Measurements from ENCODE around the gene TIE1. TPM values are rescaled to one million over a fixed set of nuclear protein-coding genes. Genes with fewer than 3 reads are reported as not detected.

Gene TIE1
- total and polyA plus RNA-seq, 9 of the 15 experiments (the other 6 are each of a cell fraction or from before 2014, with no cell fraction given), result 0.07 to 0.49 (median 0.14) TPM; not detected in 4

DNA sequence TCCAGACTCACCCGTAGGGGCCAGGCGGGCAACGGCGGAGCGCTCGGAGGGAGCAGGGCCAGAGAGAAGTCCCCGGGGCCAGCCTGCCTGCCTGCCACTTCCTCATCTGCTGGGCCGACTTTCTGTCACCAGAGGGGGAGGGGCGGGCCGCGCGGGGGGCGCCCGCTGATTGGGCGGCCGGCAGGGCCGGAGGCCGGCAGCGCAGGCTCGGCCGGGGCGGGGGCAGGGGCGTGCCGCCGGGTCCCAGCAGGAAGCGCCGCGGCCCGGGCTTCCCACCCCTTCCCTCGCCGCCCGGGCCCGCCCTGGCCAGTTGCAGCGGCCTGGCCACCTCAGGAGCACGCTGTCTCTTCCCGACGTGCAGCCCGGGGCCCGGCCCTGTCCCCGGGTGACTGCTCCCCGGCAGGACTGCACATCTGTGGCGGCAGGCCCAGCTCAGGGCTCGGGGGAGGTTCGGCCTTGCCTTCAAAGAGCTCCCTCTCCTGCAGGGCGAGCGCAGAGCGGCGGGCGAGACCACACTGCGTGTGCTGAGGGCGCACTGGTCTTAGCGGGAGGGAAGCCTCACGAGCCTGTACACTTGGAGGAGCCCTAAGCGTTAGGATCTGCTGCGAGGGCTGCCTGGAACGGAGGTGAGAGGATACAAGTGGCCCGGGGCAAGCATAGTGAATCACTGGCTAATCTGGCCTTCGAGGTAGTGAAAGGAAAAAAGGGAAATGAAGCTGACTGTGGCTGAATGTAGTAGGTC is 67.3 kb downstream of the TIE1 start, which contains the start of gene ELOVL1 (continued):
- TF ChIP-seq, protein P1, sequence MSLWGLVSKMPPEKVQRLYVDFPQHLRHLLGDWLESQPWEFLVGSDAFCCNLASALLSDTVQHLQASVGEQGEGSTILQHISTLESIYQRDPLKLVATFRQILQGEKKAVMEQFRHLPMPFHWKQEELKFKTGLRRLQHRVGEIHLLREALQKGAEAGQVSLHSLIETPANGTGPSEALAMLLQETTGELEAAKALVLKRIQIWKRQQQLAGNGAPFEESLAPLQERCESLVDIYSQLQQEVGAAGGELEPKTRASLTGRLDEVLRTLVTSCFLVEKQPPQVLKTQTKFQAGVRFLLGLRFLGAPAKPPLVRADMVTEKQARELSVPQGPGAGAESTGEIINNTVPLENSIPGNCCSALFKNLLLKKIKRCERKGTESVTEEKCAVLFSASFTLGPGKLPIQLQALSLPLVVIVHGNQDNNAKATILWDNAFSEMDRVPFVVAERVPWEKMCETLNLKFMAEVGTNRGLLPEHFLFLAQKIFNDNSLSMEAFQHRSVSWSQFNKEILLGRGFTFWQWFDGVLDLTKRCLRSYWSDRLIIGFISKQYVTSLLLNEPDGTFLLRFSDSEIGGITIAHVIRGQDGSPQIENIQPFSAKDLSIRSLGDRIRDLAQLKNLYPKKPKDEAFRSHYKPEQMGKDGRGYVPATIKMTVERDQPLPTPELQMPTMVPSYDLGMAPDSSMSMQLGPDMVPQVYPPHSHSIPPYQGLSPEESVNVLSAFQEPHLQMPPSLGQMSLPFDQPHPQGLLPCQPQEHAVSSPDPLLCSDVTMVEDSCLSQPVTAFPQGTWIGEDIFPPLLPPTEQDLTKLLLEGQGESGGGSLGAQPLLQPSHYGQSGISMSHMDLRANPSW (CRISPR knock-in tag; IDR thresholded peaks at IDR 0.05), result peak; percentile 91; the same call in 1 of the 2 replicates
- peak; percentile 96 for TF ChIP-seq POLR2G (IDR thresholded peaks at IDR 0.05; ENCODE audit: low read depth, low read length)
- TF ChIP-seq XRCC3 (IDR thresholded peaks at IDR 0.05), result no peak
- TF ChIP-seq NR2C2 (CRISPR knock-in tag; IDR thresholded peaks at IDR 0.05), result 0 out of 2 replicates have a peak, but pooled peaks have one; percentile 48
- TF ChIP-seq NR2C2 (tag; IDR thresholded peaks at IDR 0.05), result peak; percentile 71
- no peak for TF ChIP-seq ZNF184 (CRISPR knock-in tag; IDR thresholded peaks at IDR 0.05)
- peak; percentile 90 for TF ChIP-seq SMAD4 (CRISPR knock-in tag; conservative IDR thresholded peaks at IDR 0.05)
- peak; percentile 77 to 90 for TF ChIP-seq TEAD1 (CRISPR knock-in tag; IDR thresholded peaks at IDR 0.05)
- TF ChIP-seq ZSCAN32 (CRISPR knock-in tag; IDR thresholded peaks at IDR 0.05), result no peak
- TF ChIP-seq, protein P2, sequence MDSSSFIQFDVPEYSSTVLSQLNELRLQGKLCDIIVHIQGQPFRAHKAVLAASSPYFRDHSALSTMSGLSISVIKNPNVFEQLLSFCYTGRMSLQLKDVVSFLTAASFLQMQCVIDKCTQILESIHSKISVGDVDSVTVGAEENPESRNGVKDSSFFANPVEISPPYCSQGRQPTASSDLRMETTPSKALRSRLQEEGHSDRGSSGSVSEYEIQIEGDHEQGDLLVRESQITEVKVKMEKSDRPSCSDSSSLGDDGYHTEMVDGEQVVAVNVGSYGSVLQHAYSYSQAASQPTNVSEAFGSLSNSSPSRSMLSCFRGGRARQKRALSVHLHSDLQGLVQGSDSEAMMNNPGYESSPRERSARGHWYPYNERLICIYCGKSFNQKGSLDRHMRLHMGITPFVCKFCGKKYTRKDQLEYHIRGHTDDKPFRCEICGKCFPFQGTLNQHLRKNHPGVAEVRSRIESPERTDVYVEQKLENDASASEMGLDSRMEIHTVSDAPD (CRISPR knock-in tag; IDR thresholded peaks at IDR 0.05), result no peak
- TF ChIP-seq, protein P3, sequence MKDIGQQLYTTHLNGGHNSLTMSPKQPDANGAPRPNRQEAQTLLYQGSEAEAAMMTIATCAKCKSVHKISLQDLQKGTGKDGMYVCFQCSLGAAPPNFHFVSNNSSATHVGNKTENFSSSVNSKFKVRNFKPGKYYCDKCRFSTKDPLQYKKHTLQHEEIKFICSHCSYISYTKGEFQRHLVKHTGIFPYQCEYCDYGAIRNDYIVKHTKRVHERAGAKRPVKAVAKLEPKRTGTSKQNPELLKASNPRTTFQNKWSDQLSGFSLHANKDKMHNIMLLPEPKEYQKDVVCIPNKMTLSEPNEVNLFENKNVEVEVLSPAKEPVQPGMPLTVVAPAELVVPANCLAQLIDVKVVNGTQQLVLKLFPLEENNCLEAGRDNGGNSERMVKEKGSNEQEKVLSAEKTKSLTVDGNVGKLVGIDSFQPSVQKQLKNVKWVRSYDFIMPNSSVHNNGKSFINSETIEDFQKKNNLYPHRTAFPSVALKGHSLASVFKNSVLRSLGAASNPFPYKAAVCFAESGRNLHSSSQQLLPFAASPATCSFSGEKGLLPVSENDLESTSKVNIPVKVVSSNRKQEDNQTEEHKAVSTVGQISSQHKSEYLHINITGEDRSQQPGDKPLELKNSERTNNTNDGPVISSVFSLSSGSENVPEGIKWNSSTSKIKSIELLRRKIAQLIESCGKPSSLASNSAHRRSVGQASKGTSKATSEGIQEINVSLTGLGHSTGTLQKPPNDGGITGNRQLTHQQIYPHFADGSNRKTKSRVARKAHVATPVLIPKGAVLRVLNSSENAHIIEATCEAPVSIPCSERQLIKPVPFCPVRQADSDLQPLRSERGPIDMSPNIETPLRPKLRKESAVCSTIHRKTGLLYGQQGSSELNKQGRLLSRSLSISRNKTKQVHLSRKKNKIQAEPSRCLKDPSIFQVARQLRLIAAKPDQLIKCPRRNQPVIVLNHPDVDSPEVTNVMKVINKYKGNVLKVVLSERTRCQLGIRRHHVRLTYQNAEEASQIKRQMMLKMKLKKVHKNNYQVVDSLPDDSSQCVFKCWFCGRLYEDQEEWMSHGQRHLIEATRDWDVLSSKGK (CRISPR knock-in tag; IDR thresholded peaks at IDR 0.05), result no peak
- TF ChIP-seq, protein P4, sequence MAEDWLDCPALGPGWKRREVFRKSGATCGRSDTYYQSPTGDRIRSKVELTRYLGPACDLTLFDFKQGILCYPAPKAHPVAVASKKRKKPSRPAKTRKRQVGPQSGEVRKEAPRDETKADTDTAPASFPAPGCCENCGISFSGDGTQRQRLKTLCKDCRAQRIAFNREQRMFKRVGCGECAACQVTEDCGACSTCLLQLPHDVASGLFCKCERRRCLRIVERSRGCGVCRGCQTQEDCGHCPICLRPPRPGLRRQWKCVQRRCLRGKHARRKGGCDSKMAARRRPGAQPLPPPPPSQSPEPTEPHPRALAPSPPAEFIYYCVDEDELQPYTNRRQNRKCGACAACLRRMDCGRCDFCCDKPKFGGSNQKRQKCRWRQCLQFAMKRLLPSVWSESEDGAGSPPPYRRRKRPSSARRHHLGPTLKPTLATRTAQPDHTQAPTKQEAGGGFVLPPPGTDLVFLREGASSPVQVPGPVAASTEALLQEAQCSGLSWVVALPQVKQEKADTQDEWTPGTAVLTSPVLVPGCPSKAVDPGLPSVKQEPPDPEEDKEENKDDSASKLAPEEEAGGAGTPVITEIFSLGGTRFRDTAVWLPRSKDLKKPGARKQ (CRISPR knock-in tag; IDR thresholded peaks at IDR 0.05), result no peak
- TF ChIP-seq, protein P5, sequence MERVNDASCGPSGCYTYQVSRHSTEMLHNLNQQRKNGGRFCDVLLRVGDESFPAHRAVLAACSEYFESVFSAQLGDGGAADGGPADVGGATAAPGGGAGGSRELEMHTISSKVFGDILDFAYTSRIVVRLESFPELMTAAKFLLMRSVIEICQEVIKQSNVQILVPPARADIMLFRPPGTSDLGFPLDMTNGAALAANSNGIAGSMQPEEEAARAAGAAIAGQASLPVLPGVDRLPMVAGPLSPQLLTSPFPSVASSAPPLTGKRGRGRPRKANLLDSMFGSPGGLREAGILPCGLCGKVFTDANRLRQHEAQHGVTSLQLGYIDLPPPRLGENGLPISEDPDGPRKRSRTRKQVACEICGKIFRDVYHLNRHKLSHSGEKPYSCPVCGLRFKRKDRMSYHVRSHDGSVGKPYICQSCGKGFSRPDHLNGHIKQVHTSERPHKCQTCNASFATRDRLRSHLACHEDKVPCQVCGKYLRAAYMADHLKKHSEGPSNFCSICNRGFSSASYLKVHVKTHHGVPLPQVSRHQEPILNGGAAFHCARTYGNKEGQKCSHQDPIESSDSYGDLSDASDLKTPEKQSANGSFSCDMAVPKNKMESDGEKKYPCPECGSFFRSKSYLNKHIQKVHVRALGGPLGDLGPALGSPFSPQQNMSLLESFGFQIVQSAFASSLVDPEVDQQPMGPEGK (CRISPR knock-in tag; IDR thresholded peaks at IDR 0.05; ENCODE audit: borderline replicate concordance), result no peak
- TF ChIP-seq TEAD2 (tag; IDR thresholded peaks at IDR 0.05), result no peak
- TF ChIP-seq SAFB (IDR thresholded peaks at IDR 0.05; ENCODE audit: borderline replicate concordance, low read depth, low read length), result no peak
